HEK293 (cell line): ENCODE results near the gene CINP.

Source experiments
- KLF16 ChIP-seq: fragments of 450-650 bp; formaldehyde crosslinking; IDR thresholded peaks from 2 replicates; pipeline ENCODE4 v1.5.1; 2017; ENCODE audit warnings: missing biosample characterization, missing genetic modification characterization
- KLF9 ChIP-seq: fragments of 450-650 bp; formaldehyde crosslinking; IDR thresholded peaks from 2 replicates; pipeline ENCODE4 v1.5.1; 2016; ENCODE audit warnings: missing biosample characterization, missing genetic modification characterization, low read depth
- TF ChIP-seq, protein P1 (sequence below): fragments of 450-650 bp; formaldehyde crosslinking; IDR thresholded peaks from 2 replicates; pipeline ENCODE4 v1.5.1; 2017; ENCODE audit warnings: missing biosample characterization, missing genetic modification characterization

DNA sequence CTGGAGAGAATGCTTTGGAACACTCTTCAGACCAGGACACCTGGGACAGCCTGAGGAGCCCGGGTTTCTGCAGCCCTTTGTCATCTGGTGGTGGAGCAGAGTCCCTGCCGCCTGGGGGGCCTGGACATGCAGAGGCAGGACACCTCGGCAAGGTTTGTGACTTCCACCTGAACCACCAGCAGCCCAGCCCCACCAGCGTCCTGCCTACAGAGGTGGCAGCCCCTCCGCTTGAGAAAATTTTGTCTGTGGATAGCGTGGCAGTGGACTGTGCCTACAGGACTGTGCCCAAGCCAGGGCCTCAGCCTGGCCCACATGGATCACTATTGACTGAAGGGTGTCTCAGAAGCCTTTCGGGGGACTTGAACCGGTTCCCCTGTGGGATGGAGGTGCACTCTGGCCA is 21.1 kb downstream of the CINP start:
- TF ChIP-seq KLF16 (tag by site-specific recombination) = no peak
- no peak for TF ChIP-seq KLF9 (tag by site-specific recombination)
- TF ChIP-seq, protein P1, sequence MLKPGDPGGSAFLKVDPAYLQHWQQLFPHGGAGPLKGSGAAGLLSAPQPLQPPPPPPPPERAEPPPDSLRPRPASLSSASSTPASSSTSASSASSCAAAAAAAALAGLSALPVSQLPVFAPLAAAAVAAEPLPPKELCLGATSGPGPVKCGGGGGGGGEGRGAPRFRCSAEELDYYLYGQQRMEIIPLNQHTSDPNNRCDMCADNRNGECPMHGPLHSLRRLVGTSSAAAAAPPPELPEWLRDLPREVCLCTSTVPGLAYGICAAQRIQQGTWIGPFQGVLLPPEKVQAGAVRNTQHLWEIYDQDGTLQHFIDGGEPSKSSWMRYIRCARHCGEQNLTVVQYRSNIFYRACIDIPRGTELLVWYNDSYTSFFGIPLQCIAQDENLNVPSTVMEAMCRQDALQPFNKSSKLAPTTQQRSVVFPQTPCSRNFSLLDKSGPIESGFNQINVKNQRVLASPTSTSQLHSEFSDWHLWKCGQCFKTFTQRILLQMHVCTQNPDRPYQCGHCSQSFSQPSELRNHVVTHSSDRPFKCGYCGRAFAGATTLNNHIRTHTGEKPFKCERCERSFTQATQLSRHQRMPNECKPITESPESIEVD = no peak
